ENCODE results near the gene HAX1.
"Not testable (repeated sequence)": the region's sequence is repeated elsewhere in the genome, so short reads cannot be mapped to it uniquely, and the experiment has no call there.

HAX1 gene

DNA sequence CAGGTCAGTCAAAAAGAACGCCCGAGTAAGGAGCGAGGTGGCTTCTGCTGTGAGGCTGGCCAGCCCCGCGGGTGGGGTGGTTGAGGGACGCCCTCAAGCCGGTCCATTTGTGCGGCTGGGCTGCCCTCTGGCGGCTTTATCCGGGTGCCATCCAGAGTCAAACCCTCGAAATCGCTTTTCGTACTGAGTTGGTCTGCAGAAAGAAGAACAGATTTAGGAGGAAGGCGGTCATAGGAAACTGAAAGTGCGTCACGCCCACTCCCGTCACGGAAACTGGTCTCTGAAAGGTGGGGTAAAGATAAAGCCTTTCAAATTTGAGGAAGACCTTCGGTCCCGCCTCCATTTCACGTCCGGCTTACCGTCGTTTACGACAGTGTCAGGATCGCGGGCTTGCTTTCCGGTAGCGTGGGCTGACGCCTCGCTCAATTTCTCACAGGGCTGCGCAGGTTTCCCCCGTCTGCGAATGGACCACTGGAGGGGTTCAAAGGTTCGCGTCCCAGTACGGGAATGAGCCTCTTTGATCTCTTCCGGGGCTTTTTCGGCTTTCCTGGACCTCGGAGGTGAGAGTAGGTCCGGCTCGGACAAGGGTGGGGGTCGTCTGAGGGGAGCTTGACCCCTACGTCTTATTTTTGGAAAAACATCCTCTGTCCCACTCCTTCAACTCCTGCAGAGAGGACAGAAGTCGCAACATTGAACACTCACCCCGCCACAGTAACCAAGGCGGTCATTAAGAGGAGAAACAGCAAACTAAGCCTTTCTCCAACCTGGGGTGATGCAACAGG lies at the start of gene HAX1:
Gene HAX1, plus strand, starts transcription at position 413 of the 782 bp plus-strand sequence. Its CDS starts 95 bp downstream, at position 508.
- DNase-seq, result peak; percentile 92

DNA sequence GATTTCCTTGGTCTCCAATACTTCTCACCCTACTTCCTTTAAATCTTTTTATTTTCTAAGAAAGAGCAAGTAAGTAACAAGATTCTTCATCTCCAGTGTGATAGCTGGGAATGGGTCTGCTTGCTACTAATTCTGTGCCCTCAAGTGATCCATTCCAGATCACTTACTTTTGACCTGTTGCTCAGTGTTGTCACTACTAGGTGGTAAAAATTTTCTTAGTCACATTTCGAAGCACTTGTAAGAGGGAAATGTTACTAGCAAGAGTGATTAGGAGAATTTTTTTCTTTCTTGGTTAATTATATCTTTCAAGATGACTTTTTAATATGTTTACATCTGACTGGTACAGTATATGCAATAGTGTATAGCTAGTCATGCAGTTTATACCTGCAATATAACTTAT lies 49.5 kb upstream of the HAX1 start:
- no peak for DNase-seq

DNA sequence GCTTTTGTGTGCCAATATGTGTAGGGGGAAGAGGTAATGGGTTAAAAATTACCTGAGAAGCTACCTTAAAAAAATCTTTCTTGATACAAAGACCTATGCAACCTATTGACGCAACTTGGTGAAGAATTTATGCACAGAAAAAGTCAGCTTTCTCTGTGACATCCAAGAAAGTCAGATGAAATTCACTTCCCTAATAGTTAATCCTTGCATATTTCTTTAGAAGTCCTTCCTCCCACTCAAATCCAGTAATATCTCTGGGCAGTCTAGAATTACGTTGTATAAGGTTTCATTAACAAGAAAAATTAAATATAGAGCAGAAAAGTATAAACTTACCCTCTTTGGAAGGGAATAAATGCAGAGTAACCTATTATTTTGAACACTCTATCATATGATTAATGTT lies 48.8 kb upstream of the HAX1 start:
- no peak for DNase-seq

DNA sequence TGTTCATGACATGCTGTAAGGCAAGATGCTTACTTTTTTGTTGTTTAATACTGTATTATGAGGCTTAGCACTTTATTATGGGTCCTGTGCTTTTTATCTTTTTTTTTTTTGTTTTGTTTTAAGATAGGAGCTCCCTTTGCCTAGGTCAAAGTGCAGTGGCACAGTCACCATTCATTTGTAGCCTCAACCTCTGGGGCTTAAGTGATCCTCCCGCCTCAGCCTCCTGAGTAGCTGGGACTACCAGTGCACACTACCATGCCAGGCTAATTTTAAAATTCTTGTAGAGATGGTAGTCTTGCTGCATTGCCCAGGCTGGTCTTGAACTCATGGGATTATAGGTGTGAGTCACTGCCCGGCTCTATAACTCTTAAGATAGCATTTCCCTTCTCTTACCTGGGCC lies 47.1 kb upstream of the HAX1 start:
- DNase-seq, result no peak

DNA sequence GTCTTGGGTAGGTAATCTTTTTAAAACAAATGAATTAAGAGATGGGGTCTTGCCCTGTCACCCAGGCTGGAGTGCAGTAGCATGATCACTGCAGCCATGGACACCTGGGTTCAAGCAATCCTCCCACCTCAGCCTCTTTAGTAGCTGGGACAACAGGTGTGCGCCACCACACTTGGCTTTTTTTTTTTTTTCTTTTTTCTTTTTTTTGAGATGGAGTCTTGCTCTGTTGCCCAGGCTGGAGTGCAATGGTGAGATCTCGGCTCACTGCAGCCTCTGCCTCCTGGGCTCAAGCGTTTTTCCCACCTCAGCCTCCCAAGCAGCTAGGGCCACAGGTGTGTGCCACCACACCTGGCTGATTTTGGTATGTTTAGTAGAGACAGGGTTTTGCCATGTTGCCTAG lies 41.3 kb upstream of the HAX1 start:
- not testable (repeated sequence) for DNase-seq

DNA sequence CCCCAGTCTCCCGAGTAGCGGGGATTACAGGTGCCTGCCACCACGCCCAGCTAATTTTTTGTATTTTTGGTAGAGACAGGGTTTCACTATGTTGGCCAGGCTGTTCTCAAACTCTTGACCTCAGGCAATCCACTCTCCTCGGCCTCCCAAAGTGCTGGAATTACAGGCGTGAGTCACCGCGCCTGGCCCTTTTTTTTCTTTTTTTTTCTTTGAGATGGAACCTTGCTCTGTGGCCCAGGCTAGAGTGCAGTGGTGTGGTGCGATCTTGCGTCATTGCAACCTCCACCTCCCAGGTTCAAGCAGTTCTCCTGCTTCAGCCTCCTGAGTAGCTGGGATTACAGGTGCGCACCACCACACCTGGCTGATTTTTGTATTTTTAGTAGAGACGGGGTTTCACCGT lies 39.3 kb upstream of the HAX1 start:
- not testable (repeated sequence) for DNase-seq

DNA sequence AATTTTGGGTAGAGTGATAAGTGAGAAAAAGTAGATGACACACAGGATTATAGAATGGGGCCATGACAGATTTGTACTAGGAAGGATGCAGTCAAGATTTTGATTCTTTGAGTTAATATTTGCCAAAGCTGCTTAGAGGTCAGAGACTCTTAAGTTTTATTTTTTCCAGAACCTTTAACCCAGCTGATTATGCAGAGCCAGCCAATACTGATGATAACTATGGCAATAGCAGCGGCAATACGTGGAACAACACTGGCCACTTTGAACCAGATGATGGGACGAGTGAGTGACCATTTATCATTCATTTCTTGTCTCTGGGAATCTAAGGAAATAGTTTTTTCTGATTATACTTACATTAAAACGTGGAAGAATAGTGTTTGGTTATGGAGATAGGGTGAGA lies 35.6 kb upstream of the HAX1 start:
- DNase-seq, result no peak

DNA sequence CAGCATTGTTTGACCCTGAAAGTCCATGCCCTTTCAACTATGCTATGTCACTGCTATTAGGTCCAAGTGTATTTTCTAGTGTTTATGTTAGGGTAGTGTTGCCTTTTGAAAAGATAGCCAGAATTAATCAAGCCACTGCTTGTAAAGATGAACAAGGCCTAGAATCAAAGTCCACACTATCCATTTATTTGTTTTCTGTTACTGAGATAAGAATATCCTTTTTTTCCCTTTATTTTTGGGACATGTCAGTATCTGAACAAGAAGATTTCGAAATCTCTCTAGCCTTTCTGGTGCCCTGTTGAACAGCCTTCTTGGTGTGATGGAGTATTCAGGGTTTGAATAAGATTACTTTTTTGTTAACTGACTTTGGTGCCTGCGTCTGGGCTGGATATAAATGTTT lies 35.0 kb upstream of the HAX1 start:
- no peak for DNase-seq

DNA sequence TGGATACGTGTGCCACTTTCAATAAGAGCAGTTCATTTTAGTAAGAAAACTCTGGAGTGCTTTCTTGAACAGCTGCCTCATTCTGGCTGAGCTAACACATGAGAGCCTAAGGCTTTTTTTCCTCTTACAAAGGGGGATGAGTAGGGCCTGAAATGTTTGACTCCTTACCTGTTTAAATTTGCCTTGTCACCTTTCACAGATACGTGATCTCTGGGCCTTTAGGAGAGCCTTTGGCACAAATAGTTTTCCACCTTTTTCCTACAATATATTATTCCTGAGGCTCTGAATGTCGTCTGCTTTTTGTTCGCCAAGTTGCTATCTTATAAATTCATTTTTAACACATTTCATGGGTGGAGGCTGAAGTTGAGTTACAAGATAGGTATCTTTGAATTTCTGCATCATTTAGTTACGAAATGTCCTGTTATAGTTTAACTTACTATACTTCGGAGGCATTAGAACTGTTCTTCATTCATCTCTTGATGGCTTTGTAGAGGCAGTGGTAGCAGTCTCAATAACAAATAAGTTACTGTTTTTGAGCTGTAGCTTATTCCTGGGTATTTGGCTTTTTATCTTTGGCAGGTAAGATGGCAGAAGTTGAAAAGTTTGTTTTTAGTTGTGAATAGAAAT lies 34.4 kb upstream of the HAX1 start:
- DNase-seq, result no peak

DNA sequence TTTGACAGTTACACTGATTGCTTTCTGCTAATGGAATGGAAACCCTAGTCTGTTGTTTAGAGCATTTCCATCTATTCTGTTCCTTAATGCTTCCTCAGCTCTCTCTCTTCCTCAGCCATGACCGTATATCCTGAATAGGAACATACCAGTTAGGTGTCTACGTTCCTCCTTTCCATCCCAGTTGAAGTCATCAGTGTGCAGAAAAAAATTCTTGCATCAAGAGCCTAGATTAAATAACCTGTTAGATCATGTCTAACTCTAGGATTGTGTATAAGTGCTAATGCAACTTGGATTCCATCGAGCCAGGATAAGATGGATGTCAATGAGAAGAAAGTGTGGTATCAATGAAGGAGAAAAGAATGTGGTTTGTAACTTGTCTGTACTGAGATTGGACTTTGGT lies 32.9 kb upstream of the HAX1 start:
- DNase-seq, result no peak

DNA sequence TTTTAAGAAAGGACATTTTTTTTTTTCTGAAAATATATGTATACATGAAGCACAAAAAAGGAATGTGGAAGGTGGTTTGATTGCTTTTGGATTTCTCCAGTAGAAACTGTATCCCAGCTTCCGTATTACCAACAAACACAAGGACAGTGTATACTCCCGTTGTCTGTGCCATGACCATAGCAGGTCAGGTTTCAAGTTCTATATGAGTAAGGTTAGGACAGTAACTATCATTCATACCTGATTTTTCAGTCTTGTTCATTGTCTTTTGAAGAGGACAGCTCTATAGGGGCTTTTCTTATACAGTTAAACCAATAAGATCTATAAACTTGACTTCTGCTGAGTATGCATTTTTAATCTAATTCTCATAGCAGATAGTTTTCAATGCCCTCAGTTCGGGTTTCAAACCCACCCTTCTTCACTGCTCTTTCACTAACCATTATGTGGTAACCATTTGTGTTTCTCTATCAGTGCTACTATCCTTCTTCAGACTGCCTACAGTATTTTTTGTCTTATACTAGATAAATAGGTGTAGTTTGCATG lies 32.1 kb upstream of the HAX1 start:
- DNase-seq, result no peak

DNA sequence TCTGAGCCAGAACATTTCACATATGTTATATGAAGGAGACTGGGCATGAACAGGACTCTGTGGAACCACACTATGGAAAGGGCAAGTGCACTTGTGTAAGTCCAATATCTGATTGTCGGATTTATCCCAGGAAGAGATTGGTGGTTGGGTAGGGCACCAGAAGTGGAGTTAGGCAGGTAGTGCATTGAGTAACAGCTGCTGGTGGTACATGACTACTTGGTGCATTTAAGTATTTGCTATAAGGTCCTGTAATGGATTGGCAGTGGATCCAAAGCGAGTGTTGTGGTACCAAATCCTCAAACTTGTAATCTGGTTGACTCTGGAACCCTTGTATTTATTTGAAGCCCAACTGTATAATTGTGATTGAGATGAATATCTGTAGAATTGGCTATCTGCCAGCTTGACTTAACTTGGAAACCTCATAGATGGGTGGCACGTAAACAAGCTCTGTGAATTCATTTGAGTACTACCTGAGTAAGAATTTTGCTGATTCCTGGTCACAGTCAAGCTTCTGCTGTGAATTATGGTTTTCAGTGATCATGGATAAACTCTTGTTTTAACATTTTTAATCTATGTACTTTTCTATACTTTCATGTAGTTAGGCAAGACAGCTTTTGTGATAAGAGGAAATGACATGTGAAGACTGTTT lies 30.6 kb upstream of the HAX1 start:
- no peak for DNase-seq

DNA sequence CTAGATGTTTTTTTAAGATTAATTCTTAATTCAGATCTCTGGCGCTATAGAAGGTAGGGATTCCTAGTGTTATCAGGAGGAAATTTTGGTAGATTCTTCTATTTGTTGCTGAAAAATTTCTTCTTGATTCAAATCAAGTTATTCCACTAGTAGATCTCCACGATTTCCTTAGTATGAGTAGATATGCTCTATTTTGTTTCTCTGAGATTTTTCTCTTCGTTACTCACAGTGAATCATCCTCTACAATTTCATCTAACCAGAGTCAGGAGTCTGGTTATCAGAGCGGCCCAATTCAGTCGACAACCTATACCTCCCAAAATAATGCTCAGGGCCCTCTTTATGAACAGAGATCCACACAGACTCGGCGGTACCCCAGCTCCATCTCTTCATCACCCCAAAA lies 18.8 kb upstream of the HAX1 start:
- DNase-seq, result no peak

DNA sequence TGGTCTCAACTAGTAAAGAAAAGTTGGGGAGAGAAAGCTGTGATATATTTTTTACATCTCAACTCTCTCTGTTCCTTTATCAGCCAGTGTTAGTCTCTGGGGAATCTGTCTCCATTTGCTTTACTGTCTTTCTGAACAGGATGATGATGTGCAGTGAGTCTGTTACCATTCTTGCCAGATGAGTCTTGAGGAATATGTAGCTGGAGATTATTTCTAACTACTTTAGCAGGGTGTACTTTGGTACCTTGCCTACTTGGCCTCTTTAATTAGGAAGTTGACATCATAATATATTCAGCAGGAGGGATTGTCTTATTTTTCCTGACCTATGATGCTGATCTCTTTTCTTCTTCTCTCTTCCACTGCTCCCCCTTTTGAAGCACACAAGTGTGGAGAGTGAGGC lies 15.7 kb upstream of the HAX1 start:
- DNase-seq, result no peak

DNA sequence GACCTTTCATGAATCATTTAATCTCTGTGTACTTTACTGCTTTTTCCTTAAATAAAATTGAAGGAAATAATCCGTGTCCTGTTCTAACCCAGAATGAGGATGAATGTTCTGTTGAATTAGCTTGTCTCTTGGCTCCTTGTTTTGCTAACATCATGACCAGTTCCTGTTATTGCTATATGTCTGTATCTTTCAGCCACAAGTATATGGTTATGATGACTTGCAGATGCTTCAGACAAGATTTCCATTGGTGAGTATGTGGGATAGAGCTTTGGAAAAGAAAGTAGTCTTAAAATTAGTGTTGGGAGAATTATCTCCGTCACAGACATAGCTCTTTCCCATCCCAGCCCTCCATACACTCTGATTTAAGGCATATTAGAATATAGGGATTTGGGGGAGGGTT lies 13.6 kb upstream of the HAX1 start:
- DNase-seq, result no peak

DNA sequence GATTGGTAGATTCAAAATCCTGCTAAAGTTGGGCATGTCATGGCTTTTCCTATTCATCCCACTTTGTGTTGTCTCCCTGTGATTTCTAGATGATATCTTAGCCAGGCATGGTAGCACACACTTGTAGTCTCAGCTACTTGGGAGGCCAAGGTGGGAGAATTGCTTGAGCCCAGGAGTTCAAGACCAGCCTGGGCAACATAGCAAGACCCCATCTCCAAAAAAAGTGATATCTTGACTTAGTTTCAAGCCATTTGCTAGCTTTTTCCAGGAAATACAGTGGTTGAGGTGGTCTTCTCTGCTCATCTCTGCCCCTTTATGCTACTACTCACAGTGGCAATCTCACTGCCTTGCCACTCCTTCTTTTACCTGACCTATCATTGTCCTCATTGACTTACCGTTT lies 12.3 kb upstream of the HAX1 start:
- DNase-seq, result no peak

DNA sequence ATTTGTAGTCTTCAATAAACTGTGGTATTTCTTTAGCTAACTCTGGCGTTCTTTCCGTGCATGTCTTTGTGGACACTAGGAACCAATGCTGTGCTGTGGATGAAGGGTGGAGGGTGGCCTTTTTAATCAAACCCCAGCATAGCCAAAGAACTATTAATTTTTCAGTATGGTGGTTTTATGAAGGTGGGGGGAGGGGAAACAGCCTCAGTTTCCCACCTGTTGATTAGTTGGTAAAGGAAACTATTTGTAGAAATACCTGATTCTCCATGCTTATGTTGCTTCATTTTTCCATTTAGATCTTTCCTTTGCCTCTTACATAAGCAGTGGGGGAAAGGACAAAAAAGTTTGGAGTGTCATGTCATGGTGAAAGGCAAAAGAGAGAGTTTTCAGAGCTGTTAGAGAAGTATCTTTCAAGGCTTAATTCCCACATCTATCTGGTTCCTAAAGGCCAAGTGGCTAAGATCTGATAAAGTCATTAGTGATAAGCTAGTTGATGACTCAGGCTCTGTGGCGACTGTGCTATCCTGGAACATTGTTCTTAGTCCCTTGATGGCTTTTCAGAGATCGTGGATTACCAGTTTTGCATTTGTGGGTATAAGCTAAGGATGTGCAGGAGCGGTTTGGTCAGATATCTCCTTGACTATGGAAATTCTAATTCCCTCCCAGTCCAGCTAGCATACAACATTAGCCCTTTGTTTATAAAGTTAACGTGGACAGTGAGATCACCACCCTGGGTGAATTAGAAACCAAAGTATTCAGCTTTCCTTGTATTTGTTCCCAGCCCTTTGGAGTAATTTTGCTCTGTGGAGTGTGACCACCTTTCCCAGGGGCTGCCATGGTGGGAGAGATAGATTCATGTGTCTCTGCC lies 8.7 kb upstream of the HAX1 start:
- no peak for DNase-seq

DNA sequence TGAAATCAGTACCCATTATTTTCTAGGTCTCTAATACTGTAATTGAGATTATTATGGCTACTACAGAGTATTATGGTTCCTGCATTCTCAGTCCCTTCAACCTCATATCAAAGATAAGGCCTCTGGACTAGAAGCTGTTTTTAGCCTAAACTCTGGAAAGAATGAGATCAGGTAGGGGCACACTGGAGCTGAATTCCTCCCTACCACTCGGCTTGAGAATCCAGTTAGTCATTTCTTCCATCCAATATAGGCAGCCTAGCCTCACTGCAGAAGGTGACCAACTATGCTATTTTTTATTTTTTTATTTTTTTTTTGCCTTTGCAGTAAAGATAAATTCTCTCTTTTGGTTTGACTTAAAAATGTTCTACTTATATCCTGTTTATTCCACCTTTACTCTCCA lies 8.0 kb upstream of the HAX1 start:
- DNase-seq, result no peak

DNA sequence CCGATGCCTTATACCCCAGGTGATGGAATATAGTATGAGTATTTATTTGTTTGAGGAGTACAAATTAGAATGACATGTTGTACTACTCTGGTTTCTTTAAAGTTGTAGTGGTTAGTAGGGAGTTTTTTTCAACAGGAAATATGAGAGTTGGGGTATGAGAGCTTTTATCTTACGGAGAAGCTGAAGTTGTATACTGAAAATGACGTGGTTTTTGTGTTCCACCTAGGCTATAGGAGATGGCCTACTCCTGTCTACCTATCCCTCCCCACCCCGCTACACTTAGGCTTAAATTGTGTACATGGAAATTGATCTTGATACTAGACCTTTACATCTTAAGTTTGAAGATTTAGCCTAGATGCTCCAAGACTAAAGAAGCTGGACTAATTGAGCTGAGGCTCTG lies 6.8 kb upstream of the HAX1 start:
- no peak for DNase-seq

DNA sequence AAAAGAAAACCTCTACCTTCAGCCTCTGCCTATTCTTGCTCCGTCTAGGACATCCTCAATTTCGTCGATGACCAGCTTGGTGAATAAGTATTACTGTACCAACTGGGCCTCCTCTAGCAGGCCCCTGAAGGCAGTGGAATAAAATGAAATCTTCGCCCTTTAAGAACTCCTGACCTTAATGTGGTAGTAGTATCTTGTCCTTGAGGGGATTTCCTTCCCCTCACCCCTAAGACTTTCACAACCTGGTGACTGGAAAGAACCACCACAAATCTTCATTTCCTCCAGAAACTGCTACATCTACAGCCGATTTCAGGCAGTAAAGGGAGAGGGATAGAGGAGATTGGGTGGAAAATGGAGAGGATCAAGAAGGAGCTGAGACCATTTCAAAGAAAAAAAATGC lies 1.6 kb upstream of the HAX1 start:
- no peak for DNase-seq

DNA sequence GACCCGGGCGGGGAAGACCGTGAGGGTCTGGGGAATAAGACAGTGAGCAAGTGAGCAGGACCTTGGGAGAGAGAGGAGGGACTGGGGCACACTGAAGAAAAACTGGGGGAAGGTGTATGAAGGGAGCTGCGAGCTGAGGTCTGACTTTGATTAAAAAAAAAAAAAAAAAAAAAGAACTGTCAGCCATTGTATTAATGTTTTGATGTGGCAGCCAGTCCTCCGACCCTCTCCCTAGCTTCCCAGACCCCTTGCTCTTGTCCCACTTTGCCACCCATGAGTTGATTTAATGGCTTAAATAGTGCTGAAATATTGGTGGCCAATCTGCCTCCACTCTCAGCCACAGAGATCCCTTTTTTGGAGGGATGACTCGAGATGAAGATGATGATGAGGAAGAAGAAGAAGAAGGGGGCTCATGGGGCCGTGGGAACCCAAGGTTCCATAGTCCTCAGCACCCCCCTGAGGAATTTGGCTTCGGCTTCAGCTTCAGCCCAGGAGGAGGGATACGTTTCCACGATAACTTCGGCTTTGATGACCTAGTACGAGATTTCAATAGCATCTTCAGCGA lies 652 bp downstream of the HAX1 start:
- no peak for DNase-seq

DNA sequence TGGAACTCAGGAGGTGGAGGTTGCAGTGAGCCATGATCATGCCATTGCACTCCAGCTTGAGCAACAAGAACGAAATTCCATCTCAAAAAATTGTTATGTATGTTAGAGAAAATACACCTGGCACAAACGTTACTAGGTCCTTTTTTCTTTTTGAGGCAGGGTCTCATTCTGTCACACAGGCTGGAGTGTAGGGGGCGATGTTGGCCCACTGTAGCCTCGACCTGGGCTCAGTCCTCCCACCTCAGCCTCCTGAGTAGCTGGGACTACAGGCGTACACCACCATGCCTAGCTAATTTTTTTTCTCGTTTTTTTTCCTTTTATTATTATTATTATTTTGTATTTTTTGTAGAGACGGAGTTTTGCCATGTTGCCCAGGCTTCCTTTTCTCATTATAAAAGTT lies 4.4 kb downstream of the HAX1 start:
- no peak for DNase-seq

DNA sequence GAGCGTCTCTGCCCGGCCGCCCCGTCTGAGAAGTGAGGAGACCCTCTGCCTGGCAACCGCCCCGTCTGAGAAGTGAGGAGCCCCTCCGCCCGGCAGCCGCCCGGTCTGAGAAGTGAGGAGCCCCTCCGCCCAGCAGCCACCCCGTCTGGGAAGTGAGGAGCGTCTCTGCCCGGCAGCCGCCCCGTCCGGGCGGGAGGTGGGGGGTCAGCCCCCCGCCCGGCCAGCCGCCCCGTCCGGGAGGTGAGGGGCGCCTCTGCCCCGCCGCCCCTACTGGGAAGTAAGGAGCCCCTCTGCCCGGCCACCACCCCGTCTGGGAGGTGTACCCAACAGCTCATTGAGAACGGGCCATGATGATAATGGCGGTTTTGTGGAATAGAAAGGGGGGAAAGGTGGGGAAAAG lies 15.2 kb downstream of the HAX1 start:
- DNase-seq, result not testable (repeated sequence)
